WERI-Rb-1 (cell line): ENCODE data around the gene CCDC178.

Experiments
- DNase-seq: peaks from one replicate; pipeline ENCODE4 v3.0.0-alpha.2; 2020
- H3K27ac ChIP-seq: fragments of 250-450 bp; sonication (Bioruptor Pico); 2 replicates; pipeline ENCODE4 v1.5.1; 2020; ENCODE audit warnings: mild to moderate bottlenecking, moderate library complexity
- H3K27me3 ChIP-seq: fragments of 250-450 bp; sonication (Bioruptor Pico); 2 replicates; pipeline ENCODE4 v1.5.1; 2021; ENCODE audit warnings: mild to moderate bottlenecking, low read depth, moderate library complexity; ENCODE audit not compliant: insufficient read depth, severe bottlenecking
- H3K36me3 ChIP-seq: fragments of 250-450 bp; sonication (Bioruptor Pico); 2 replicates; pipeline ENCODE4 v1.5.1; 2020; ENCODE audit warnings: mild to moderate bottlenecking, moderate library complexity
- H3K4me3 ChIP-seq: 2 replicates; pipeline ENCODE4 v1.5.1; 2011; ENCODE audit warnings: low read depth, mild to moderate bottlenecking, control low read depth, low read length
- H3K9me3 ChIP-seq: fragments of 250-450 bp; sonication (Bioruptor Pico); 2 replicates; pipeline ENCODE4 v1.5.1; 2021; ENCODE audit warnings: mild to moderate bottlenecking, moderate library complexity; ENCODE audit not compliant: severe bottlenecking
- CTCF ChIP-seq: IDR thresholded peaks from 2 replicates; pipeline ENCODE4 v1.5.1; 2011; ENCODE audit warnings: low read depth, mild to moderate bottlenecking, control low read depth, inconsistent platforms, low read length

CCDC178 gene

GRCh38 chr18:32910694-32911296 lies 529.7 kb downstream of the CCDC178 start:
- Histone ChIP-seq H3K27ac (no peak overlapping the region), H3K4me3 (no peak overlapping the region), H3K27me3 (peaks cover 3% of the 10 kb centered on the region), H3K9me3 (no peaks in the 10 kb centered on the region), H3K36me3 (no peaks in the 10 kb centered on the region)
- no peak for TF ChIP-seq CTCF
- DNase-seq: no peak

- Histone ChIP-seq H3K27ac (no peak overlapping the region), H3K4me3 (no peak overlapping the region), H3K36me3 (no peaks in the 10 kb centered on the region), H3K9me3 (no peaks in the 10 kb centered on the region), H3K27me3 (peaks cover 3% of the 10 kb centered on the region)
- TF ChIP-seq CTCF: no peak
- no peak for DNase-seq
Measured at GRCh38 chr18:32909798-32910561, 530.5 kb downstream of the CCDC178 start.

GRCh38 chr18:32908424-32908805 lies 532.1 kb downstream of the CCDC178 start:
- no peak for TF ChIP-seq CTCF
- H3K4me3 ChIP-seq: no peak overlapping the region
- no peak overlapping the region for H3K27ac ChIP-seq
- H3K9me3 ChIP-seq: no peaks in the 10 kb centered on the region
- no peaks in the 10 kb centered on the region for H3K36me3 ChIP-seq
- H3K27me3 ChIP-seq: peaks cover 3% of the 10 kb centered on the region
- no peak for DNase-seq

GRCh38 chr18:32907648-32908423 lies 532.7 kb downstream of the CCDC178 start:
- Histone ChIP-seq H3K9me3 (no peaks in the 10 kb centered on the region), H3K27me3 (peaks cover 3% of the 10 kb centered on the region), H3K27ac (no peak overlapping the region), H3K36me3 (no peaks in the 10 kb centered on the region), H3K4me3 (no peak overlapping the region)
- no peak for TF ChIP-seq CTCF
- DNase-seq: no peak

DNA sequence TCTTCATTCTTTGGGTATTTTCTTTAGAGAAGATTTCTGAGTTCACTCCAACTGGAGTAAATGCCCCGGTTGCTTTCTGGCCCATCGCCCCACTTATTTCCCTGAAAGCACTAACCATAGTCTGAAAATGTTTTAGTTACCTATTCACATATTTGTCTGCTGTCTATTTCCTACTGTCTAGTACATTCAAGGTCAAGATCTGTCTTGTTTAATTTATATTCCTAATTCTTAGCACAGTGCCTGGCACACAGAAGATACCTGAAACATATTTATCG lies 533.3 kb downstream of the CCDC178 start:
- H3K27me3 ChIP-seq: peaks cover 3% of the 10 kb centered on the region

More for the DNA sequence above, 533.3 kb downstream of the CCDC178 start:
- Histone ChIP-seq H3K4me3 (no peak overlapping the region), H3K27ac (no peak overlapping the region), H3K36me3 (no peaks in the 10 kb centered on the region), H3K9me3 (no peaks in the 10 kb centered on the region)
- TF ChIP-seq CTCF: no peak
- DNase-seq: no peak
